Suppressor macrophage (primary cell): ENCODE results near the gene CPNE8.

Experiments used
- DNase-seq, 4 experiments: peaks; one replicate each; pipeline ENCODE4 v3.0.0-alpha.2; 2020 to 2022

The CPNE8 gene

DNA sequence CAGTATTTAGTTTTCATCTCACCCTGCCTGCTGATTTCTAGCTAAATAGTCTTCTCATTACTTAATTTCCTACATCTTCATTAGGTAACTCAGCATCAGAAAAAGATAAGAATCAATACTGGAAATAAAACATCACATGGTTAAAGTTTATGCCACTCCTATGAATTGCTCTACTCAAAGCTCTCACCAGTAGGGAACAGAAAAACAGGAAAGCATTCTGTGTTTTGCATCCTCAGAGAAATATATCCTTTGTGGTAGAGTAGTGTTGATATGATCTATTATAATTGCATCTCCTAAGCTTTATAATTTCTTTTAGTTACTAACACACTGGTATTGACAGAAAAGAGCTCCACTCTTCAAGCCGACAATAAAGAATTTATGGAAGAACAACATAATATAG, 9.9 kb downstream of the CPNE8 start:
- DNase-seq: no peak

DNA sequence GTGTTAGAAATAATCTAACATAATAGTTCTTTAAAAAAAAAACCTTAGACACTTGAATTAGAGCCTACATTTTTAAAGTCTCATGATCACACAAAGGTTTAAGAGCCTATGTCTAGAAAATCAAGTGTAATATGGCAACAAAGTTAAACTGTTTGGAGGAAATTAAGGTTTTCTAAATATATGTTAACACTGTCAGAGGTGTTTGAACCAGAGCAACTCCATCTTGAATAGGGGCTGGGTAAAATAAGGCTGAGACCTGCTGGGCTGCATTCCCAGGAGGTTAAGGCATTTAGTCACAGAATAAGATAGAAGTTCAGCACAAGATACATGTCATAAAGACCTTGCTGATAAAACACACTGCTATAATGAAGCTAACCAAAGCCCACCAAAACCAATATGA, 12.4 kb downstream of the CPNE8 start:
- DNase-seq: no peak

DNA sequence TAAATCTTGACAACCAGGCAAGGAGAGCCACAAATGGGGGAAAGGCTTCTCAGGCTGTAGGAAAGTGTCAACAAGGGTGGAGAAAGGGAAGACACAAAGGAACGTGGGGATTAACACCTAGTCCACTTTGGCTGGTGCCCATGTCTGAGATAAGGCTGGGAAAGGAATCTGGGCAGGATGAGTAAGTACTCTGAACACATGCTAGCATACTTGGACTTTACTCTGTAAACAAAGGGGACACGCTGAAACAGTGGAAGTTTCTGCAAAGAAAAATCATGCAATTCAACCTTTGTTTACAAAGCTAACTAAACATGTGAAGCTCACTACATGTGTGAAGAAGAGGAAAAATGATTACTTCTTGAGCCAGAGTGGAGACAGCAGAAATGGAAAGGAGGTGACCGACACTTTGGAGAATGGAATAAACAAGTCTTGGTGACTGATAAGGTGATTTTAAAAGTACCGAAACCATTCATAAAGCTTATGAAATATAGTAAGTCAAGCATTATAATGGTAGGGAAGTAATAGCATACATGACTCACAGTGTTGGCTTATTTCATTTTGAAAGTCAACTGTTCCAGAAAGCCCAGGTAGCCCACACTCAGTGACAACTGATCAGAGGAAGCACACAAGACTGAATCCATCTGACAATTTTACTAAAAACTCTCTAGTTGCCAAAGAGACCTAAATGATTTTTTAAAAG, 13.2 kb downstream of the CPNE8 start:
- DNase-seq: peak in 2 of 4 experiments; percentile 15 to 20

DNA sequence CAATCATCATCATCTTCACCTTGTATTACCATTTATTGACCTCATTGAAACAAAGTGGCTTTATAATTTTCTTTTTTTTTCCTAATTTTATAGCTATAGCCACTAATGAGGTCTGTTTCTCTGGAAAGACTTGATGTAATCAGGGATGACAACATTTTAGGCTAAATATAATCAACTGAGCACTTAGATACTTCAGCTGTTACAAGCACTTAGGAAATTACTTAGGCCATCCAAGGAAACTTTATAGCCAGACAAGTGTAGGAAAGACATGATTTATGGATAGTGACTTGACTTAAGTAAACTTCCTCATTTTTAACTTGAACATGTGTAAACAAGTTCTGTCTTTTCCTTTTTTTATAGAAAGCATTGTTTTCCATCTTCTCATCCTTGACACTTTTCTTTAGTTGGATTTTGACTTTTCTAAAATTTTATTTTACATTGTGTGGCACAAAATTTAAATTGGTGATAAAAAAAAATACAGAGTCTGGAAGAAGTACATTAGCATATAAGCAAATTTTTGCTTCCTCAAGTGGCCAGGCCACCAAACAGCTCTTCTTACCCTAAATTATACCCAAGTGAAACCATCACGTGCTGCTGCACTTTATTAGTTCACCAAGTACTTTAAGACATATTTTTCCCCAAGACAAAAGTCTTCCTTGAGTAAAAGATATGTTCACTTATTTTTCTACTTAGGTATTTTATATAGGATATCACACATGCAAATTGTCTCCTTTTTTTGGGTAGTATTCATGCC, 15.1 kb downstream of the CPNE8 start:
- peak in 2 of 4 experiments; percentile 34 to 41 for DNase-seq

DNA sequence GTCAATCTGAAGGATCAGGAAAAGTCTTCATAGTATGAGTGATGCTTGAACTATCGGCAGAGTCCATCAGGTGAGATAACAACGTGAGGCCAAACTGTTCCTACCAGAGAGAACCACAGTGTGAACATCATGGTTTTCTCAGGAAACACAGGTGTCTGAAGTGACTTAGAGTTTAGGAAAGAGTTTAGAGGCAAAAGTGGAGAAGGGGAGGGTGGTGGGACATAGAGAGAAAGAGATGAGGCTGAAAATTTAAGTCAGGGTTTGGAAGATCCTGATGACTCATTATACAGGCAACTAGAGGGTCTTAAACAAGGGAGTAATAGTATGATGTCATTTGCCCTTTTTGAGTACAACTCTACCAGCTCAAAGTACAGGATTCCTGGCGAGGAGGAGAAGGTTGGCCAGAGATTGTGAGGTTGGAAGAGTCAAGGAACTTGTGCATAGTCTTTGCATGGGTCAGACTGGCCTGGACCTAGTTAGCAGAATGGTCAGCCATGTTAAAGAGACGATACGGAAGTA, 16.0 kb downstream of the CPNE8 start:
- no peak for DNase-seq

DNA sequence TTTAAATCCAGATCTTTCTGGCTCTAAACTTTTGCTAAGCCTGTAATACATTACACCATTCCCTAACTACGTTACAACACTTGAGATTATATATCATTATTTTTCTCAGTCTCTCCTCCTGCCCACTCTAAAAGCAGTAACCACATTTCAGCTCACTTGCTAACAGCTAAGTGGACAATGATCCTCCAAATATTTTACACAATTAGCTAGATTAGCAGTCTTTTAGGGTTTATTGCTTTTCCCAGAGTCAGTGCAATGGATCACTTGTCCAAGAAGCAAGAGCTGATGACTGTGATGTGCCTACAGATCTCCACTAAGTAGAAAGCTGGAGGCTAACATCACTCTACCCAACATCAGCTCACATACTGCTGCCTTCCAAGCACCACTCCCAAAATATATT, 17.6 kb downstream of the CPNE8 start:
- no peak for DNase-seq

DNA sequence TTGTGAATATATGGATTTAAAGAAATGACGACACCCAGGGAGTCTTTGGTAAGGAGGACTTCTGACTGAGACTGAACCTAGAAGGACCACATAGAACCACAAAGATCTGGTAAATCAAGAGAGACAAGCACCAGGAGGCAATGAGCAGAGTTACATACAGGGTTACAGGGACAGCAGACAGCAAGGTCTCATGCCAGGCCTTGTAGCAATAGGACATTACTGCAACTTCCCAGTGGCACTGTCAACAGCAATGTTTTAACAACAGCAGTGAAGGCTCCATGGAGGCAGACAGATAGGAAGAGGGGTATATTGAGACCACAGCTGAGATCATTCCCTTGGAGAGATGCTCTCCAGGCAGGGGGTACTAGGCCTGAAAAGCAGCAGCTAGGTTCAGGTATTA, 18.5 kb downstream of the CPNE8 start:
- DNase-seq: no peak

DNA sequence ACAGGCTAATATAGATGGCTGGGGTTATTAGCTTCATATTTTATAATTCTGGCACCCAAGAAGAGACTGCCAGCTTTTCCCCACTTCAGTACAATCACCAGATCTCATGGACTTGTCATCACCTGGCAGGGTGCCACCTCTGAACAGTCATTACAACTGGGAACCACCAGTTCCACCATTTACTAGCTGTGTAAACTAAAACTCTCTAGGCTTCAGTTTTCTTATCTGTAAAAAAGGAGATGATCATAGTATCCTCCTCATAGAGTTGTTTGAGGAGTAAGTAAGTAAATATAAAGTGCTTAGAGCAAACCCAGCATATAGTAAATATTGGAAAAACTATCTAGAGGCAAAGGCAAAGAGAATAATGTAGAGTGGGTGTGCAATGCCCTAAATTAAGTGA, 19.3 kb downstream of the CPNE8 start:
- DNase-seq: peak; percentile 28 to 54 (median 38)

DNA sequence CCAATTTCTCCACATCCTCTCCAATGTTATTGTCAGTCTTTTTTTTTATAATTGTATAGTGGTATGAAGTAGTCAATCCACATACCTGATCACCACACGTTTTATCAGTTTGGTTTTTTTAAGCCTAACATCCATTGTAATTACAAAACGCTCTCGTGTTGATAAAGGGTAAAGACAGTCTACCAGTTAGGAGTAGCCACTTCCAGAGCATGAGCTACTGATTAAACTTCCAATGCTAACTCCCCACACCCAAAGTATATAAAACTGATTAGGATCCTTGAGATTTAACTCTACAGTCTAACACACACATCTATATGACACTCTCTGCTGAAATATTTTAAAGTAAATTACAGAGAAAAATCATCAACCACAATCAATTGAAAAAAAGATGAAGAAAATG, 20.7 kb downstream of the CPNE8 start:
- no peak for DNase-seq

DNA sequence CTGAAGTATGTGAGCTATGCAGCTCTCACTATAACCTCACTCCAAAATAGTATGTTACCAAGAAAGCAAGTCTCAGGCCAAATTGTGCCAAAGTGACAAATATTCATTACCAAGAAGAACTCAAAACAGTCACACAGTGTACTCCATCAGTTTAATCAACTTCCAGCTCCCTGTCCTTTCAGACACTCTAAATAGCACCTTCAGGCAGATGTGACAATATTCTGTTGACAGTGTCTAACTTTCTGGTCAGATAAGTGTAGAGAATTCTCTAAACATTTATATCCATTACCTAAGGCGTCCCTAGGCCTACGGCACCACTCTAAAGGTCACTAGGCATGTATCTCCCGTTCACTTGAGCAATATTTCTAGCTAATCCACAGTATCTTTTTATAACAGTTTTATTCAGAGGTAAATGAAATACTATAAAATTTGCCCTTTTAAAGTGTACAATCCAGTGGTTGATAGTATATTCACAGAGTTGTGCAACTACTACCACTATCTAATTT, 21.7 kb downstream of the CPNE8 start:
- no peak for DNase-seq

DNA sequence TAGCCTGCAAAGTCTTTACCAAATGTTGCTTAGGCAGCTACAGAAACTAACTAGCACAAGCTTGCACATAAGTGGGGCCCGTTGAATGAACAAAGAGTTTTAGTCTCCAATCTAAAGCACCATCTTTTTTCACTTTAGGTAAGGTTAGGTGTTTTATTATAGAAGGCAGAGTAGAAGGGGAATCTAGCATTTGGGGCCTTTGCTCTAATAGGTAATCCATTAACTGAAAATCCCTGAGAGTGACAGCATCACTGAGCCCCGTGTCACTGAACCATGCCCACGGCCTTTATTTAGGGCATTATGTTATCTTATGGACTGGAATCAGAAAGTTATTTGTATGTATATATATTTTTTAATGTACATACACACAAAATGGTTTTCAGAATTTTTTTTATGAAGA, 25.1 kb downstream of the CPNE8 start:
- no peak for DNase-seq

DNA sequence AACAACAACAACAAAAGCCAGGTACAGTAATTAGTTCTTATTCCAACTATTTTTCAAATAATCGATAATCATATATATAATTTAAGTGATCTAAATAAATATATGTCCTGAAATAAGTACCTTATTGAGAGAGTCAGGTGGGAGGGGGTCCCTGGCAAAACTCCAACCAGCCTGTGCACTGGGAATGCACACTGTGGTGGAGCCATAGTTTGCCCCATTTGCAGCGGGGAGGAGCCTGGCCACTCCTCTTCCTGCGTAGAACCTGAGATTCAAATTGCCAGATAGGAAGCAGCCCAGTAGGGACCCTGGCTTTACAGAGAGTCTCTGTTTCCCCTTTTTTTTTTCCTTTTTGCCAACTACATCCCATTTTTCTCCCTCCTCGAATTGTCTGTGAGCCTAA, 26.4 kb downstream of the CPNE8 start:
- DNase-seq: no peak

DNA sequence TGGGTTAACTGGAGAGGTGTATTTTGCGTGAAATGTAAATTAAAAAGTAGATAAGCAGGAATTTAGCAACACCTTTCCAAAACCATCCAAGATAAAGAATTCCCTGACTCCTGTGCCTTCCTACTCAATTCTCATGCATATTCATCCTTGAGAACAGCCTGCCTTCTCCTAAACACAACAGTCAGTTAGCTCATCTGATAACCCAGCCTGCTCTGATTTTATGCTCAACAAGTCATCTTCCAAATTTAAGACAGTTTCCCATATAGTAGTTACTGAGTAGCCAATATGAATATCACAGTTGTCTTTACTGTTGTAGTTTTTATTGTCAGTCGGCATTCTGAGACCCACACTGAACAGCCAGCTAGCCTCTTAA, 27.1 kb downstream of the CPNE8 start:
- DNase-seq: no peak

DNA sequence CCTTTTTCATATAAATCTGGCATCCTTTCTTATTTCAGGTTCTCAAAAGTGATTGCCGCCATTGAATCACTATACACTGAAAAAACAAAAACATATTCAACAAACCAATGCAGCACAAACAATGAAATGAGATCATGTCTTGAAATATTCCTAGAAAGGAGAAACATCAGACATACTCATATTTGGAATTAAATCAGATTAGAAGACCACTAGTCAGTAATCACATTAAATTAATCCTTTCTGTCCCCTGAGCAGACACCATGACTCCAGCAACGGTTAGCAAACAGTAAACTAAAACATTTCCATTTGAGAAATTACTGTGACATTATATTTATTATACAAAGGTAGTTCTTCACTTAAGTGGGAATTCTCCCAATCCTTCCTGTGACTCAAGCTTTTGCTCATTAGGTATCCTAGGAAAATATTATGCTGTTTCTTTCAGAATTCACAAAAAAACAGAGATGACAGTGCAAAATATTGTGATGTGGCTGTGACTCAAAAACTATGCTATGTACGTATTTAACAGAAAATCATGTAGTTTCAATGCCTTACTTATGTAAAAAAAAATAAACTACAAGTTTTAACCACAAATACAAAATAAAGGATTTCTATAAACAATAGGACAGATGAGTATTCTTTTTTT, 29.7 kb downstream of the CPNE8 start:
- DNase-seq: no peak

DNA sequence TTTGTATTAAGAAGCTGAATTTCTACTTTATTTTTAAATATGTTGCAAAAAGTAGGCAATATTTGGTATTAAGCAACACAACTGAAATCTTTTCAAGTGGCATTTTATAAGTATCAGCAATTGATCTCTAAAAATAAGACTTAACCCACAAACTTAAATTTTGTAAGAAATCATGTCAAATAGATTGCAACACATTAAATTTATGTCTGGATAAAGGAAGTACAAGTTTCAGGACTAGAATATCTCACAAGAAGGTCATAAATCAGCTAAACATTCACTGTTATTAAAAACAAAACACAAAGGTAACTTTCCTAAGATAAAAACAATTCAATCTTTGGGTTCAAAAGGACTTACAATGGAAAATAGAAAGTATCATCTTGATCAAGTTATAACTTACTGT, 32.8 kb downstream of the CPNE8 start:
- peak in 2 of 4 experiments; percentile 29 to 35 for DNase-seq

DNA sequence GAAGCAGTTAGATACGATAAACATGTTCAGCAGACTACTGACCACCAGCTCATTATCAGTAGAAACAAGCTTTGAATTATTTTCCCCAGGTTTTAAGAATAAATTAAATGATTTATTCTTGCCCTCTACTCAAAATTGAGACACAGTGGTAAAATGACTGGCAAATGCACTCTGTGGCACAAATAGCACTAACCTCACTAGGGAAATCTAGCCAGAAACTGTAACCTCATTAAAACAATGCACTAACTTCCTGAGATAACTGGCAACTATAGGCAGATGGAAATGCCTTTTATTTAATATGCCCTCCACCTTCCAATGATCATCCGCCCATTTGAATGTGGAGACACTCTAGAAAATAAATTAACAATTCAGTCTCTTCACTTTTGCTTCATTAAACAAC, 33.2 kb downstream of the CPNE8 start:
- DNase-seq: no peak

DNA sequence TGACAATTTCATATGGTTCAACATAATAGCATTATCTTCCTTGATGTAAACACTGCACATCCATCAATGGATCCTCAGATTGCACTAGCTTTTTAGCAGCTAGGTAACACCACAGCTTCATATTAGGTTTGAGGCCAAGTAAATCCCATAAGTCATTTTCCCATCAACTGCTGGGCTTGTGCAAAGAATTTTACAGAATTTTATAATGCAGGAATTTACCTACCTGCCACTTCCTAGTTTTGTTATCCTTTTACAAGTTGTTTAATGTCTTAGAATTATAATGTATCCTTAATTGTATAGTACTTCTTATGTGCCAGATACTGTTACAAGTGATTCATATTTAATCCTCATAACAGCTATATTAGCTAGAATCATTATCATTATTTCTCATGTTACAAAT, 36.4 kb downstream of the CPNE8 start:
- no peak for DNase-seq

DNA sequence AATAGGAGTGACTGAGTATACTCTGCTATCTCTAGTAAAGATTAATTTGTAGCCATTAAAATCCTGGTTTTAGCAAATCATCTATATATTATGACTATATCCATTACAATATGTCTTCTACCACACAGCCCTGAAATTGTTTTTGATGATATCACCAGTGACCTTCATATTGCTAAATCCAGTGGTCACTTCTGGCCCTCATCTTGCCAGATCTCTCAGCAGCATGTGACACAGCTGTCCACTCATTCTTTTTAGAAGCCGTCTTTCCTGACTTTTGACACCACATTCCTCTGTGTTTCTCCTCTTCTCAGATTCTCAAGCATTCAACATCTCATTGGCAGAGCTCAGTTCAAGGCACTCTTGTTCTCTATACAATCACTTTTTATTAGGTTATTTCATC, 54.9 kb downstream of the CPNE8 start:
- peak; percentile 14 to 65 (median 34) for DNase-seq

DNA sequence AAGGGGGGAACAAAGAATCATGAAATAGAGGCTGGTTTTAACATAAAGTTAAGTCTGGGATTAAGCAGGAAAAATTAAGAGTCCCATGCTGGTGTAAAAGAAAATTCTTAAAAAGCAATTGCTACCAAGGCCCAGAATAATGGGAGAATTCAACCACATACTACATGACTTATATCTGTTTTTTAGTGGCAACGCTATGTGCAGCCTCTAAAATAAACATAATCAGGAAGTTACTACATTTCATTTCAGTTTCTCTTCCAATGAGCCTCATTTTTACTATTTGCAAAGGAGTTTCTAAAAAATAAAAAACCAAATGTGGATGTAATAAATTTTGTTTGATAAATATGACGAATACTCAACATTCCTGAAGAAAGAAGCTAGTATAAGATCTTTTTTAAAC, 58.1 kb downstream of the CPNE8 start:
- DNase-seq: peak in 2 of 4 experiments; percentile 8 to 27

DNA sequence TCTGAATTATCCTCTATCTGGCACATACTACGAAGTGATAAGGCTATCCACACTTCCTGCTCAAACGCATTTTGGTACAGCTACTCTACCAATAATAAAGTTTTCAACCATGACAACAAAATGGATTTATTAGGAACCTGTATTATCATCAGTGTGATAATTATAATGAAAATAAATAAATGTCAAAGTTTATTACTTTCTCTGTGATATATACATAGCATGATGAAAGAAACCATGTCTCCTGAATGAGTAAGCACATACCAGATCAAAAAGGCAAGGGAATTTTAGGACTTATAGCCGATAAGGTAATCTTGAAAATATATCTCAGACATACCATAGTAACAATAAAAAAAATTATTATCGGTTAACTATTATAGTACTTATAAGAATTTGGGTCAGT, 61.1 kb downstream of the CPNE8 start:
- DNase-seq: no peak

DNA sequence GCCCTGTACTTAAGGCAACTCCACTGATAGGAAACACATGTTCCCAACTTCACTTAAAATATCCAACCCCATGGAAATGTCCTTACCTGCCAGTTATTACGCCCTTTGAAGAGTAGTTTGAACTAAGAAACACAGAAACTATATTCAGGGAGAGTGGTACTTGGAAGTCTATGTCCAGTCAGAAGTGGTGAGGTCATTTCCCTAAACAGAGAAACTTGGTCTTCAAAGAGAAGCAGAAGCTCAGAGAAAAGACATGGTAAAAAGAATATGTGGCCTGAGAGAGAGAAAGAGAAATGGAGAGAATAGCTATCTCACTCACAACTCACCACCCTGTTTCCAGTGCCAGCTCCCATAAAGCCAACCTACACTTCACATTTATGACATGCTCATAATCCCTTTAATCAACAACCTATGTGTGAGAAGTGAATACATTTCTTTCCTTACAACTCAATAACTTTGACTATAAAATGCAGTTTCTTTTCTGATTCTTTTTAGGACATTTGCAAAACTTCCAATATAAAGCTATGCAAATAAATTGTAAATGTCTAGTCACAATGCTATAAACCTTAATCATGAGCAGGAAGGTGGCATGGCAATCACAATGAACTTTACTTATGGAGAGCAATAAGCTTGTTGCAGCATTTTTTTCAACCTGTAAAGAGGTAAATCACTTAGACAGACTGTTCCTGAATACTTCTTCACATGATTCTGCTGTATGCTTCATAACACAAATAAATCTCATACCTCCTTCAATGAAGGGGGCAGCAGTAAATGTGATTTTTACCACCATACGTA, 67.1 kb downstream of the CPNE8 start:
- peak; percentile 5 to 52 (median 34) for DNase-seq

DNA sequence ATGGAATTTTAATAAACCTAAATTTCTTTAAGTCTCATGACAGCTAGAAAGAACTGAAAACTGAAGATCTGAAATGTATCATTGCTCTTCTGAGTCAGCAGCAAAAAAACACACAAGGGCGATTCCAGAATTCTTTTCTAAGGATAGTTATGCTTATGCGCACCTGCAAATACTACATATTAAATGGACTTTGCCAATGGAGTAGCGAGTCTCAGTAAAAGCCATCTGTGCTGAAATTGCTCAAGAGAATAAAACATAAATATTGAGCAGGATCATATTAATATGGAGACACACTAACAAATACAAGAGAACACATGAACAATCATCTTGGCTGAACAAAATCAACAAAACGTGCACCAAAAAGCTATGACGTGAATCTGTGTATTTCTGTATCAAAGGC, 73.7 kb downstream of the CPNE8 start:
- DNase-seq: no peak

DNA sequence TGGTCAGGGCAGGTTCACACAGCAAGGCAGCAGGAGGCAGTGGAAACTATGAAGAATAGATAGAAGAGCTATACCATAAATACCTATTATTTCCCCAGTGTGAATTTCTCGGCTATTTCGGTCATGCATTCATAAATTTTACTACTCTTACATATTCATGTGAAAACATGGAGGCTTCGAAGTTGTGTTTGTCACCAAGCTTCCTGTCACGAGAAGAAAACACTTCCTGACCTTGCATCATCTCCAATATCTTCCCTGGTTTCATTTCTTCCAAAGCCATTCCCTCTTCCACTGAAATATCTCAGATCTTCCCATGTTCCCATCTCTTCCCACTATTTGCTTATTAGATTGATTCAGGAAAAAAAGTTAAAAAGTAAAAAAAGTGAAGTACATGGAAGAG, 80.4 kb downstream of the CPNE8 start:
- no peak for DNase-seq
